ENCODE data around the gene TIMM9.

- TF ChIP-seq, protein P1, sequence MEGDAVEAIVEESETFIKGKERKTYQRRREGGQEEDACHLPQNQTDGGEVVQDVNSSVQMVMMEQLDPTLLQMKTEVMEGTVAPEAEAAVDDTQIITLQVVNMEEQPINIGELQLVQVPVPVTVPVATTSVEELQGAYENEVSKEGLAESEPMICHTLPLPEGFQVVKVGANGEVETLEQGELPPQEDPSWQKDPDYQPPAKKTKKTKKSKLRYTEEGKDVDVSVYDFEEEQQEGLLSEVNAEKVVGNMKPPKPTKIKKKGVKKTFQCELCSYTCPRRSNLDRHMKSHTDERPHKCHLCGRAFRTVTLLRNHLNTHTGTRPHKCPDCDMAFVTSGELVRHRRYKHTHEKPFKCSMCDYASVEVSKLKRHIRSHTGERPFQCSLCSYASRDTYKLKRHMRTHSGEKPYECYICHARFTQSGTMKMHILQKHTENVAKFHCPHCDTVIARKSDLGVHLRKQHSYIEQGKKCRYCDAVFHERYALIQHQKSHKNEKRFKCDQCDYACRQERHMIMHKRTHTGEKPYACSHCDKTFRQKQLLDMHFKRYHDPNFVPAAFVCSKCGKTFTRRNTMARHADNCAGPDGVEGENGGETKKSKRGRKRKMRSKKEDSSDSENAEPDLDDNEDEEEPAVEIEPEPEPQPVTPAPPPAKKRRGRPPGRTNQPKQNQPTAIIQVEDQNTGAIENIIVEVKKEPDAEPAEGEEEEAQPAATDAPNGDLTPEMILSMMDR (IDR thresholded peaks at IDR 0.05; ENCODE audit: low read depth, low read length) = no peak
- TF ChIP-seq POLR2A (IDR thresholded peaks at IDR 0.05; ENCODE audit: extremely low read depth, insufficient read length) = no peak
Observed at GRCh38 chr14:58428118-58428683, 870 bp upstream of the TIMM9 start.

Data from NB4 (cell line).